Fibroblast of pulmonary artery (primary cell): ENCODE data around the gene RTN1.

ENCODE experiments used
- DNase-seq: peaks from one replicate; pipeline ENCODE4 v3.0.0-alpha.2; 2010; ENCODE audit warnings: low read depth
- H3K4me3 ChIP-seq: replicated peaks from 2 replicates; pipeline ENCODE4 v1.5.1; 2011; ENCODE audit warnings: low read depth, mild to moderate bottlenecking, control low read depth, low read length, moderate library complexity
- CTCF ChIP-seq: IDR thresholded peaks from 2 replicates; pipeline ENCODE4 v1.5.1; 2011; ENCODE audit warnings: mild to moderate bottlenecking, control low read depth, low read length, inconsistent platforms; ENCODE audit errors: missing control alignments

Gene RTN1

GRCh38 chr14:59828276-59828675 lies 42.3 kb downstream of the RTN1 start:
- H3K4me3 ChIP-seq = no peak overlapping the region
- DNase-seq = no peak
- no peak for TF ChIP-seq CTCF

DNA sequence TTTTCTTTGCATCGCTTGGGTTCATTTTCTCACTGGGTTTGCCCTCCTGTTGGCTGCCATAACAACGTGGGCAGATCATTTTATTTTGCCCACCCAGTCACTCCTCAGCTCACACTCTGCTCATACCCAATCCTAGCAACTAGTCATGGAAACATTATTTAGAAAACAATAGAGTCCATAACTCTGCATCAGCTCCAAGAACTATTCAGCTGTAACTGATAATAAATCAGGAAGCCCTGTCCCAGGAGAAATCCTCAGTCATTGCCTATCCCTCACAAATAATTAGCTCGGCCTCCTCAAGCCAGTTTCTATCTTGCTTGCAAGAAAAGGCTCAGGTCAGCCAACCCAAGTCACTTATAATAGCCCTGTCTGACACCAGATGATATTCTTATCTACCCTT lies 43.2 kb downstream of the RTN1 start:
- H3K4me3 ChIP-seq = no peak overlapping the region
- DNase-seq = no peak
- TF ChIP-seq CTCF = no peak

DNA sequence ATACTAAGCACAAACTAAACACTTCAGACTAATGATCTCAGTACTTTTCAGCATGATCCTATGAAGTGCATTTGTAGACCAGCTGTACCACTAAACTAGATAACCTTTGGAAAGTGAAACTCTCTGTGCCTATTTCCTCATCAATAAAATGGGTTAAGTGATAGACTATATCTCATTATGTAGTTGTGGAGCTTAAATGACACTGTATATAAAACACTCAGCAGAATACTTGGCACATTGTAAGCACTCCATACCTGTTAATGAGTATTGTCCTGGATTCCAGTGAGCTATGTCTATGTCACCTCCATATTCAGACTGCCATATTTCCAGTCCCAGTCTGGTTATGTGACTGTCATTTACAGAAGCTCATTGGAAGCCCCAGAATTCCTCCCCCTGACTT lies 44.4 kb downstream of the RTN1 start:
- H3K4me3 ChIP-seq = no peak overlapping the region
- DNase-seq = no peak
- no peak for TF ChIP-seq CTCF

GRCh38 chr14:59823179-59823578 lies 47.4 kb downstream of the RTN1 start:
- no peak for TF ChIP-seq CTCF
- H3K4me3 ChIP-seq = no peak overlapping the region

DNA sequence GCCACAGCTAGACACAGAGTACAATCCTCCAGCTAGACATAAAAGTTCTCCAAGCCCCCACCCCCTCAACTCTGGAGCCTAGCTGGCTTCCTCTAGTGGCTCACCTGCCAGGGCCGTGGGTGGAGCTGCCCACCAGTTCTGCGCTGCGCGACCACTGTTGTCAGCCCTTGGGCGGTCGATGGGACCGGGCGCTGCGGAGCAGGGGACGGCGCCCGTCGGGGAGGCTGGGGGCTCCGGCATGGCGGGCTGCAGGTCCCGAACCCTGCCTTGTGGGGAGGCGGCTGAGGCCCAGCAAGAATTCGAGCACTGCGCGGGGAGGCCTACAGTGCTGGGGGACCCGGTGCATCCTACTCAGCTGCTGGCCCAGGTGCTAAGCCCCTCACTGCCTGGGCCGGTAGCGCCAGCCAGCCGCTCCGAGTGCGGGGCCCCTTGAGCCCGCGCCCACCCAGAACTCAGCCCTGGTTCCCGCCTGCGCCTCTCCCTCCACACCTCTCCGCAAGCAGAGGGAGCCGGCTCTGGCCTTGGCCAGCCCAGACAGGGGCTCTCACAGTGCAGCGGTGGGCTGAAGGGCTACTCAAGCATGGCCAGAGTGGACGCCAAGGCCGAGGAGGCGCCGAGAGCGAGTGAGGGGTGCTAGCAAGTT lies 51.0 kb downstream of the RTN1 start:
- no peak for TF ChIP-seq CTCF
- DNase-seq = no peak
- no peak overlapping the region for H3K4me3 ChIP-seq

More at GRCh38 chr14:59823179-59823578, 47.4 kb downstream of the RTN1 start:
- DNase-seq = no peak

- no peak for DNase-seq
- TF ChIP-seq CTCF = no peak
- H3K4me3 ChIP-seq = no peak overlapping the region
Measured at GRCh38 chr14:59816941-59817340, 53.6 kb downstream of the RTN1 start.

DNA sequence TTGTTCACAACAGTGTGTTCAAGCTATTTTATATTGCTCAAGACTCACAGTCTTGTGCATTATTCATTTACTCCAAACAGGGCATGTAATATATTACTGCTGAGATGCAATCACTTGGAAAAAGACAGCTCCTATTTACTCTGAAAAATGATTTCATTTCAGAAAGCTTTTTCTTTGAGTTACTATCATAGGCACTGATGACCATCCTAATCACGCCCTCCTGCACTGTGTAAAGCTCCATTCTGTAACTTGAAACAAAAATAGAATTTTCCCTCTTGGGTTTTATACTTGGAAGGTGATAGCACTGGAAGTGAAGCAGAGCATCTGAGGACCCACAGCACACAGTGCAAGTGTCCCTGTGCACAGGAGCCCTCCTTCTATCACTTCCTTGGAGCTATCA lies 55.6 kb downstream of the RTN1 start:
- no peak for DNase-seq
- no peak for TF ChIP-seq CTCF
- no peak overlapping the region for H3K4me3 ChIP-seq
